Measurements from ENCODE around the gene COL11A1. TPM values are rescaled to one million over a fixed set of nuclear protein-coding genes. Genes with fewer than 3 reads are reported as not detected.

COL11A1 gene
- total and polyA plus RNA-seq, 2 donors (not counting 3 experiments of a cell fraction or from before 2014, with no cell fraction given): not detected

GRCh38 chr1:102858695-102859094 lies 249.6 kb downstream of the COL11A1 start:
- H2AFZ ChIP-seq (ENCODE audit: low read depth, low read length): no peak overlapping the region
- no peak overlapping the region for H3K27ac ChIP-seq (ENCODE audit: insufficient read depth, low read depth, low read length)
- no TSS peak for BruUV-seq (replicated peaks)
- DNase-seq (ENCODE audit: low read depth, low spot score) (no peak), FAIRE-seq (no peak)
- no peaks in the 10 kb centered on the region for H4K20me1 ChIP-seq (replicated peaks; ENCODE audit: control insufficient read depth, extremely low read depth, insufficient read depth, low read length)
- H3K4me2 ChIP-seq (ENCODE audit: insufficient read depth, low read length): no peak overlapping the region
- no peaks in the 10 kb centered on the region for H3K36me3 ChIP-seq (ENCODE audit: control insufficient read depth in 2 of 2, extremely low read depth in 1 of 2, insufficient read depth in 2 of 2, low read length in 2 of 2)
- H3K27me3 ChIP-seq (ENCODE audit: control insufficient read depth in 2 of 2, insufficient read depth in 2 of 2, low read length in 2 of 2): no peaks in the 10 kb centered on the region
- intact Hi-C loops (cut with micrococcal nuclease): no loop called here
- no peak overlapping the region for H3K9ac ChIP-seq (replicated peaks; ENCODE audit: extremely low read depth, insufficient read depth, low read length)
- H3K4me1 ChIP-seq (ENCODE audit: control insufficient read depth, extremely low read depth, insufficient read depth, low read length): no peaks in the 10 kb centered on the region
- no peaks in the 10 kb centered on the region for H3K9me3 ChIP-seq (replicated peaks; ENCODE audit: control insufficient read depth, insufficient read depth, low read length)
- ChIA-PET CTCF (no interaction called here), POLR2A (no interaction called here)
- no peak overlapping the region for H3K4me3 ChIP-seq (replicated peaks in 1 of 3; ENCODE audit: insufficient read depth in 1 of 3, low read depth in 1 of 3, low read length in 3 of 3)
- no peaks in the 10 kb centered on the region for H3K9me1 ChIP-seq (replicated peaks; ENCODE audit: control insufficient read depth, extremely low read depth, insufficient read depth, low read length)
- dilution Hi-C loops (cut with MboI; ENCODE audit: extremely low pct_ligation_motif_present, low sequenced_read_pairs): no loop called here
- no peaks in the 10 kb centered on the region for H3K79me2 ChIP-seq (ENCODE audit: control insufficient read depth, insufficient read depth, low read length)
- TF ChIP-seq POLR2AphosphoS5 (IDR thresholded peaks at IDR 0.05; ENCODE audit: insufficient read depth, low read depth, low read length) (no peak), MYC (IDR thresholded peaks at IDR 0.05; ENCODE audit: low read depth, low read length) (no peak), FOS (IDR thresholded peaks at IDR 0.05; ENCODE audit: borderline replicate concordance, insufficient read depth, low read length) (no peak), CTCF (IDR thresholded peaks at IDR 0.05; ENCODE audit: extremely low read depth in 1 of 2, insufficient read depth in 1 of 2, low read depth in 1 of 2, low read length in 2 of 2) (no peak), POLR2A (IDR thresholded peaks at IDR 0.05; ENCODE audit: low read depth, low read length) (no peak), EZH2 (IDR thresholded peaks at IDR 0.05; ENCODE audit: borderline replicate concordance, low read depth, low read length, severe bottlenecking) (no peak), JUN (IDR thresholded peaks at IDR 0.05; ENCODE audit: borderline replicate concordance, insufficient read depth, insufficient read length, low read depth) (no peak), GATA2 (IDR thresholded peaks at IDR 0.05; ENCODE audit: insufficient read depth, insufficient read length, low read depth, low read length) (no peak)
- TF ChIP-seq, protein P1, sequence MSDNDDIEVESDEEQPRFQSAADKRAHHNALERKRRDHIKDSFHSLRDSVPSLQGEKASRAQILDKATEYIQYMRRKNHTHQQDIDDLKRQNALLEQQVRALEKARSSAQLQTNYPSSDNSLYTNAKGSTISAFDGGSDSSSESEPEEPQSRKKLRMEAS (IDR thresholded peaks at IDR 0.05; ENCODE audit: insufficient read depth, insufficient read length): no peak
